GM19043 (cell line): Measurements from ENCODE around the gene IL17RB.

Source experiments
- ATAC-seq: cut with Tn5 transposase; IDR thresholded peaks from one replicate; pipeline ENCODE4 v1.9.1; 2021; ENCODE audit warnings: low read depth; ENCODE audit not compliant: unreplicated experiment

Gene IL17RB

GRCh38 chr3:53846134-53846850 is at the start of gene IL17RB, which contains the start of gene CHDH:
Gene IL17RB (plus strand): TSS chr3:53846568. CDS start chr3:53846589, 21 bp downstream.
Gene CHDH (minus strand): TSS chr3:53846419. CDS start chr3:53824008, 22,411 bp downstream.
- ATAC-seq: peak; percentile 46

GRCh38 chr3:53798144-53798543 is 48.2 kb upstream of the IL17RB start:
- ATAC-seq: no peak

GRCh38 chr3:53799338-53799865 is 47.0 kb upstream of the IL17RB start:
- no peak for ATAC-seq

GRCh38 chr3:53800041-53800906 is 46.1 kb upstream of the IL17RB start:
- no peak for ATAC-seq

- ATAC-seq: no peak
Observed at GRCh38 chr3:53801319-53801718, 45.0 kb upstream of the IL17RB start.

- ATAC-seq: no peak
Observed at GRCh38 chr3:53802256-53802880, 44.0 kb upstream of the IL17RB start.

- ATAC-seq: no peak
Observed at GRCh38 chr3:53803124-53803815, 43.1 kb upstream of the IL17RB start.

- no peak for ATAC-seq
Observed at GRCh38 chr3:53803816-53804695, 42.3 kb upstream of the IL17RB start.

- peak; percentile 82 for ATAC-seq
Observed at GRCh38 chr3:53804697-53805462, 41.5 kb upstream of the IL17RB start.

- no peak for ATAC-seq
Observed at GRCh38 chr3:53805463-53806159, 40.8 kb upstream of the IL17RB start.

GRCh38 chr3:53806182-53807116 is 39.9 kb upstream of the IL17RB start:
- ATAC-seq: no peak

GRCh38 chr3:53807117-53807810 is 39.1 kb upstream of the IL17RB start:
- ATAC-seq: no peak

- no peak for ATAC-seq
Observed at GRCh38 chr3:53808496-53808895, 37.9 kb upstream of the IL17RB start.

GRCh38 chr3:53809267-53809666 is 37.1 kb upstream of the IL17RB start:
- ATAC-seq: no peak

- ATAC-seq: no peak
Observed at GRCh38 chr3:53809764-53810400, 36.5 kb upstream of the IL17RB start.
